Parathyroid adenoma (tissue), 2 donors: Measurements from ENCODE around the gene PRX.
A peak's percentile ranks its signal among the peaks of the same experiment; 100 is the strongest.
"Not testable (repeated sequence)": the region's sequence is repeated elsewhere in the genome, so short reads cannot be mapped to it uniquely, and the experiment has no call there.

Experiments used
- H2AFZ ChIP-seq: fragments of 300-600 bp; sonication (generic); one replicate; pipeline ENCODE4 v1.7.0; 2017; ENCODE audit warnings: antibody characterized with exemption, mild to moderate bottlenecking
- H3K27ac ChIP-seq: fragments of 300-600 bp; sonication (generic); one replicate; pipeline ENCODE4 v1.7.0; 2017
- H3K27me3 ChIP-seq: fragments of 300-600 bp; sonication (generic); one replicate; pipeline ENCODE4 v1.7.0; 2017; ENCODE audit warnings: low read length; ENCODE audit not compliant: control insufficient read depth, insufficient read depth
- H3K36me3 ChIP-seq: fragments of 300-600 bp; sonication (generic); one replicate; pipeline ENCODE4 v1.7.0; 2017; ENCODE audit warnings: low read length; ENCODE audit not compliant: control insufficient read depth, insufficient read depth
- H3K4me1 ChIP-seq: fragments of 300-600 bp; sonication (generic); one replicate; pipeline ENCODE4 v1.7.0; 2017; ENCODE audit warnings: control low read depth
- H3K4me2 ChIP-seq: fragments of 300-600 bp; sonication (generic); one replicate; pipeline ENCODE4 v1.7.0; 2017; ENCODE audit warnings: low read length
- H3K4me3 ChIP-seq: fragments of 300-600 bp; sonication (generic); one replicate; pipeline ENCODE4 v1.7.0; 2017; ENCODE audit warnings: low read depth, low read length
- H3K79me2 ChIP-seq: fragments of 300-600 bp; sonication (generic); one replicate; pipeline ENCODE4 v1.7.0; 2017; ENCODE audit warnings: control low read depth
- H3K9ac ChIP-seq: fragments of 300-600 bp; sonication (generic); one replicate; pipeline ENCODE4 v1.7.0; 2017; ENCODE audit warnings: mild to moderate bottlenecking
- H3K9me3 ChIP-seq: fragments of 300-600 bp; sonication (generic); one replicate; pipeline ENCODE4 v1.7.0; 2017; ENCODE audit warnings: low read length; ENCODE audit not compliant: control insufficient read depth
- TF ChIP-seq, protein P1 (sequence below): fragments of 300-600 bp; sonication (generic); IDR thresholded peaks from one replicate; pipeline ENCODE4 v1.7.0; 2017; ENCODE audit warnings: antibody characterized with exemption, mild to moderate bottlenecking
- donor health status: primary hyperparathyroidism.

PRX gene

DNA sequence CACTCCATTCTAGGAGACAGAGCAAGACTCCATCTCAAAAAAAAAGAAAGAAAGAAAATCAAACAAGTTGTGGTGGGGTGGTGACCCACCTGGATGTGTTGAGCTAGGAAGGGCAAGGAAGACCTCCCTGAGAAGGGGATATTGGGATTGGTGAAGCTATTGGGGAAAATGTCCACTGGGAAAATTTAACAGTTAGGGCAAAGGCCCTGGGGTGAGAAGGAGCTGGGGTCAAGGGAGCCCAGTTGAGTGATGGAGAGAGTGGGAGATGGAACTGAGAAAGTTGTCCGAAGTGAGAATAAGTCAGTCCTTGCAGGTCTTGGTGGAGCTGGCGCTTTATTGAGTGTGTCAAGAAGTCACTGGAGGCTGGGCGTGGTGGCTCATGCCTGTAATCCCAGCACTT lies 25.1 kb upstream of the PRX start:
- Histone ChIP-seq H3K79me2 (peaks cover 6% of the 10 kb centered on the region), H3K9ac (no peak overlapping the region), H3K36me3 (no peaks in the 10 kb centered on the region), H3K4me3 (no peak overlapping the region), H3K4me1 (peaks cover 18% of the 10 kb centered on the region), H3K27me3 (no peaks in the 10 kb centered on the region), H2AFZ (no peak overlapping the region), H3K9me3 (no peaks in the 10 kb centered on the region), H3K27ac (no peak overlapping the region), H3K4me2 (no peak overlapping the region)
- TF ChIP-seq, protein P1, sequence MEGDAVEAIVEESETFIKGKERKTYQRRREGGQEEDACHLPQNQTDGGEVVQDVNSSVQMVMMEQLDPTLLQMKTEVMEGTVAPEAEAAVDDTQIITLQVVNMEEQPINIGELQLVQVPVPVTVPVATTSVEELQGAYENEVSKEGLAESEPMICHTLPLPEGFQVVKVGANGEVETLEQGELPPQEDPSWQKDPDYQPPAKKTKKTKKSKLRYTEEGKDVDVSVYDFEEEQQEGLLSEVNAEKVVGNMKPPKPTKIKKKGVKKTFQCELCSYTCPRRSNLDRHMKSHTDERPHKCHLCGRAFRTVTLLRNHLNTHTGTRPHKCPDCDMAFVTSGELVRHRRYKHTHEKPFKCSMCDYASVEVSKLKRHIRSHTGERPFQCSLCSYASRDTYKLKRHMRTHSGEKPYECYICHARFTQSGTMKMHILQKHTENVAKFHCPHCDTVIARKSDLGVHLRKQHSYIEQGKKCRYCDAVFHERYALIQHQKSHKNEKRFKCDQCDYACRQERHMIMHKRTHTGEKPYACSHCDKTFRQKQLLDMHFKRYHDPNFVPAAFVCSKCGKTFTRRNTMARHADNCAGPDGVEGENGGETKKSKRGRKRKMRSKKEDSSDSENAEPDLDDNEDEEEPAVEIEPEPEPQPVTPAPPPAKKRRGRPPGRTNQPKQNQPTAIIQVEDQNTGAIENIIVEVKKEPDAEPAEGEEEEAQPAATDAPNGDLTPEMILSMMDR, result no peak

DNA sequence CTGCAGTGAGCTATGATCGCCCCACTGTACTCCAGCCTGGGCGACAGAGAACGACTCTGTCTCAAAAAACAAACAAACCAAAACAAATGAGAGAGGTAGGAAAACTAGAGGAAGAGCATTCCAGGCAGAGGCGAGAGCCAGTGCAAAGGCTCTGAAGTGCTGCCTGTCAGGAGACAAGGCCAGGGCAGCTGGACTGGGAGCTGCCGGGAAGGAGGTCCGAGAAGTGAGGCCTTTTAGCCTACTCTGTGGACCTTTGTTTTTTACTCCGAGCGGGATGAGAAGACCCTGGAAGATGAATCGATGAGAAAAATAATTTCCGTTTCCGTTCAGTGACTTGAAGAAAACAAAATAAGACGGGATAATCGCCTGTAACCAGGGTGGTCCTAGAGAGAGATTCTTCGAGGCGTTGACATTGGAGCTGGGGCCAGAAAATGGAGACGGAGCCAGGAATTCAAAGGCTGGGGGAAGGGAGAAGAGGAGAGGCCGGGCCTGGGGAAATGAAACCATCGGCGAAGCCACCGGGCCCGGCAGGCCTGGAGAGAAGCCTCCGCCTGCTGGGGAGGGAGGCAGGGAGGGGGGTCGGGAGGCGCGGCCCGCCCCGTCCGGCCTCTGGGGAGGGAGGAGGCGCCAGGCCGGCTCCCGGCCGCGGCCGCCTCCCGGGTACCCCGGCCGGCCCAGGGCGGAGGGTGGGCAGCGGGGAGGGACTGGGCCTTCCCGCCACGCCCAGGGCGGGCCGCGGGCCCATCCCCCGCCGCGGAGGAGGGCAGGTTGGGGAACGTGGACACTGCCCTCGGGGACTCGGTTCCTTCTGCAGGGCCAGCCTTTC lies 20.4 kb upstream of the PRX start:
- H3K27ac ChIP-seq, result peak overlapping the region; percentile 100
- peak overlapping the region; percentile 98 for H2AFZ ChIP-seq
- H3K9me3 ChIP-seq, result no peaks in the 10 kb centered on the region
- TF ChIP-seq, protein P1, result no peak
- H3K4me3 ChIP-seq, result peak overlapping the region; percentile 83
- no peaks in the 10 kb centered on the region for H3K27me3 ChIP-seq
- peaks cover 12% of the 10 kb centered on the region for H3K4me1 ChIP-seq
- no peaks in the 10 kb centered on the region for H3K79me2 ChIP-seq
- H3K9ac ChIP-seq, result peak overlapping the region; percentile 77
- H3K4me2 ChIP-seq, result peak overlapping the region; percentile 97
- H3K36me3 ChIP-seq, result no peaks in the 10 kb centered on the region

- H3K27me3 ChIP-seq, H3K36me3 ChIP-seq, H3K9ac ChIP-seq, H3K79me2 ChIP-seq, H3K9me3 ChIP-seq: not testable (repeated sequence)
- H2AFZ ChIP-seq, result peak overlapping the region; percentile 98
- H3K4me1 ChIP-seq, result peaks cover 12% of the 10 kb centered on the region
- peak overlapping the region; percentile 97 for H3K4me2 ChIP-seq
- H3K27ac ChIP-seq, result peak overlapping the region; percentile 100
- H3K4me3 ChIP-seq, result peak overlapping the region; percentile 83
Observed at GRCh38 chr19:40432760-40433159, 19.6 kb upstream of the PRX start.

GRCh38 chr19:40431698-40432097 lies 18.5 kb upstream of the PRX start:
- Histone ChIP-seq H3K79me2 (no peaks in the 10 kb centered on the region), H3K9ac (no peak overlapping the region), H3K27me3 (no peaks in the 10 kb centered on the region), H3K4me2 (no peak overlapping the region), H3K36me3 (no peaks in the 10 kb centered on the region), H3K9me3 (no peaks in the 10 kb centered on the region), H3K4me1 (peaks cover 16% of the 10 kb centered on the region), H2AFZ (no peak overlapping the region), H3K4me3 (no peak overlapping the region), H3K27ac (peak overlapping the region; percentile 100)
- TF ChIP-seq, protein P1, result no peak

- not testable (repeated sequence) for H2AFZ ChIP-seq, H3K4me3 ChIP-seq, H3K36me3 ChIP-seq, H3K79me2 ChIP-seq, H3K27me3 ChIP-seq, H3K4me2 ChIP-seq, H3K27ac ChIP-seq, H3K9me3 ChIP-seq, H3K9ac ChIP-seq
- peaks cover 16% of the 10 kb centered on the region for H3K4me1 ChIP-seq
Observed at GRCh38 chr19:40430242-40430641, 17.1 kb upstream of the PRX start.

DNA sequence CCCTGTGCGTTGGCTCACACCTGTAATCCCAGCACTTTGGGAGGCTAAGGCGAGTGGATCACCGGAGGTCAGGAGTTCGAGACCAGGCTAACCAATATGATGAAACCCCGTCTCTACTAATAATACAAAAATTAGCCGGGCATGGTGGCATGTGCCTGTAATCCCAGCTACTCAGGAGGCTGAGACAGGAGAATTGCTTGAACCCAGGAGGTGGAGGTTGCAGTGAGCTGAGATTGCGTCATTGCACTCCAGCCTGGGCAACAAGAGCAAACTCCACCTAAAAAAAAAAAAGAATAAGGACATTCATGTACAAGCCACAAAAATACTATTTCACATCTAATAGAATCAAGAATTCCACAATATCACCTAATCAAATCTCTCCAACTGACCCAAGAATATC lies 15.0 kb upstream of the PRX start:
- not testable (repeated sequence) for H3K27me3 ChIP-seq, H3K36me3 ChIP-seq, H2AFZ ChIP-seq, H3K79me2 ChIP-seq, H3K9ac ChIP-seq, H3K27ac ChIP-seq, H3K4me3 ChIP-seq, H3K9me3 ChIP-seq, H3K4me2 ChIP-seq
- H3K4me1 ChIP-seq, result peaks cover 12% of the 10 kb centered on the region
